ENCODE data around the gene NFATC2.
A peak's percentile ranks its signal among the peaks of the same experiment; 100 is the strongest.
"Not testable (repeated sequence)": the region's sequence is repeated elsewhere in the genome, so short reads cannot be mapped to it uniquely, and the experiment has no call there.

NFATC2 gene

GRCh38 chr20:51569815-51570738 is 27.6 kb upstream of the NFATC2 start:
- no peak for DNase-seq (ENCODE audit: extremely low read depth in 1 of 2, low read depth in 1 of 2)

GRCh38 chr20:51568533-51568932 is 26.0 kb upstream of the NFATC2 start:
- not testable (repeated sequence) for DNase-seq (ENCODE audit: extremely low read depth in 1 of 2, low read depth in 1 of 2)

- DNase-seq (ENCODE audit: extremely low read depth in 1 of 2, low read depth in 1 of 2): no peak
These were observed 25.1 kb upstream of the NFATC2 start for GRCh38 chr20:51567622-51568021.

GRCh38 chr20:51566594-51566993 is 24.1 kb upstream of the NFATC2 start:
- no peak for DNase-seq (ENCODE audit: extremely low read depth in 1 of 2, low read depth in 1 of 2)

GRCh38 chr20:51565298-51566144 is 23.0 kb upstream of the NFATC2 start:
- no peak for DNase-seq (ENCODE audit: extremely low read depth in 1 of 2, low read depth in 1 of 2)

DNA sequence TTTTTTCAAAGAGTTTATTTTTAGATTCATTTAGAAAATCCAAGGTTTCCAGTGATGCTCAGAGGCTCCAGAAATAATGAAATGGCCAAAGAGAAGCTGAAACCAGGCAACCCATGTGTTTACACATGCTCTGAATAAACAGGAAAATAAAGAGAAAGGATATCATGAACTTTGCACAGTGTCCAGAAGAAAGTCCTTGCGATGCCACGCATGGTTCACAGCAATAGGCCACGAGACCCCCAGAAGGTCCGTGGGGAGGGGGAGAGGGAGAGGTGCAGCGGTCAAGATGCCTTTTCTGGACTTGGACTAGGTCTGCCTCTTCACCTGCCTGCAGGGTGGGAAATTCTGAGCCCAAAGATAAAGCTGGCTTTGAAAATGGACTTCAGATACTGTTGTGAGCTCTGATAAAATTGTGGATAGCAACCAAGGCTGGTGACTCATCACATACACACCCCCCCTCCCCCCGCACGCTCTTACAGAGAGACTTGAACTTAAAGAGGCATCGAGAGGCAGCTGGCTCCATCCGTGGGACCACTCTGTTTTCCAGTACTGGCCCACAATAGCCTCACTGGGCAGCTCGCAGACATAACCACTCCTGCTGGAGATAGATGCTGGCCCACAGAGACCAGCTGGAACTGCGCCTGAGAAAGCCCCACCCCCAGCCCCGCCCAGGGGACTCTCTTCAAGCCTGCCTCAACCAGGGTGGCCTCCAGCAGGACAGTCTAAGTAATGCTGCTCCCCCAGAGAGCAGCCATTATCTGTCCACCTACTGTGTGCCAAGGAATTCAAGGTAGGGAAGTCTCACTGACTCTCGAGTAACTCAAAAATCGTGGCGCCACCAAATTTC is 21.2 kb upstream of the NFATC2 start:
- no peak for DNase-seq (ENCODE audit: extremely low read depth in 1 of 2, low read depth in 1 of 2)

DNA sequence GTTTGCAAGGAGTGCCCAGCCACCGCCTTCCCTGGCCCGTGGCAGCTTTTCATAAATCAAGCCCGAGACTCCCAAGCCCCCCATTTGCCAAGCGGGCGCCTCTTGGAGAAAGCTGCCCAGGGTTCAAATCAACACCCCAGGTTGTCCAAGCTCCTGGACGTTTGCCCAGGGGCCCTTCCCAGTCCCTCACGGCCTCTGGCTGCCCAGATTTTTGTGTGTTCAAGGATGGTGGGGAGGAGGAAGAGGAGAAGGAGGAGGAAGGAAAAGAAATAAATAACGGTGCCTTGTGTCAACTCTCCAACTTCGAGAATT is 20.6 kb upstream of the NFATC2 start:
- no peak for DNase-seq (ENCODE audit: extremely low read depth in 1 of 2, low read depth in 1 of 2)

DNA sequence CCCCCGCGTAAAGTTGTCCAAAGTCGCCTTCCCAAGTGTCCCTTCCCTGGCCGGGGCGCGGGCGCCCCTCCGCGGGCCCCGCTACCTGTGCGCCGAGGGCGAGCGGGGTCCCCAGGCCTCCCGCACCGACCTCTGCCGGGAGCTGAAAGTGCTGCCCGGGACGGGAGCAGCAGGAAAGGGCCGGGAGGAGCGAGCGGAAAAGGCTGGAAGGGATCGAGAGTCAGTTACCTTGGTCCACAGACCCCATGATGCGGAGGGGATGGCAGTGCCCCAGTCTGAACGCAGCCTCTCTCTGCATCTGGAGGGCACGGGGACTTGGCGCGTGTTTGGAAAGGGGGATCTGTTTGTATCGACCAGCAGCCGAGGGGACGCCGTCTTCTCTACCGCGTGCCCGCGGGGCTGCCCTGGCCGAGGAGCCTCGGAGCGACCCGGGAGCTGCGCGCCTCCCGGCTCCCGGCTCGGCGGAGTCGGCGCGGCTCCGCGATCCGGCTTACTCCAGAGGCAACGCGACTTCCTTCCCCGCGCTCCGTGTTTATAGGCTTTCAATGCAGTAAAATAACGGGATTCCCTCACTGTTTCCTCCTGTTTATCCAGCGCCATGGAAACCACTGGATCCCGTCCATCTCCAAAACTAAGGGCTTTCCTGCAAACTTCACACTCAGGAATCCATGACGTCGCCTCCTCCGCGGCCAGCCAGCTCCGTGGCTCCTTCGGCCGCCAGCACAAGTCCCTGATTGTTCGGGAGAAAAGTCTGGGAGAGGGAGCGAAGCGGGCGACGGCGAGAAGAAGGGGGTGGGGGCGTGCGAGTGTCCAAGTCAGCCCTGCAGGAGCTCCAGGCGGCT is 20.0 kb upstream of the NFATC2 start:
- no peak for DNase-seq (ENCODE audit: extremely low read depth in 1 of 2, low read depth in 1 of 2)

DNA sequence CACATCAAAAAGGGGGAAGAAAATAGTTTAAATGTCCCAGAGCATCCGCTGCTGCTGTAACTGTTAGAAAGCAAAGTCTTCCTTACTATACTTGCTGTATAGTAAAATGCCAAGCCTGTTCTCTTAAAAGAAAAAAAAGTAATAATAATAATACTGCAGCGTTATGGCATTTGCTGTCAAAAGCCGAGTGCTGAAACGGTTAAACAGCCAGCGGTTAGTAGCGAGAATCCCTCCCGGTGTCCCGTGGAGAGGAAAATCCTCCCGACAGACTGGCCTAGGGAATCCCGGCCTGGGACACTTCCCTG is 19.5 kb upstream of the NFATC2 start:
- no peak for DNase-seq (ENCODE audit: extremely low read depth in 1 of 2, low read depth in 1 of 2)

DNA sequence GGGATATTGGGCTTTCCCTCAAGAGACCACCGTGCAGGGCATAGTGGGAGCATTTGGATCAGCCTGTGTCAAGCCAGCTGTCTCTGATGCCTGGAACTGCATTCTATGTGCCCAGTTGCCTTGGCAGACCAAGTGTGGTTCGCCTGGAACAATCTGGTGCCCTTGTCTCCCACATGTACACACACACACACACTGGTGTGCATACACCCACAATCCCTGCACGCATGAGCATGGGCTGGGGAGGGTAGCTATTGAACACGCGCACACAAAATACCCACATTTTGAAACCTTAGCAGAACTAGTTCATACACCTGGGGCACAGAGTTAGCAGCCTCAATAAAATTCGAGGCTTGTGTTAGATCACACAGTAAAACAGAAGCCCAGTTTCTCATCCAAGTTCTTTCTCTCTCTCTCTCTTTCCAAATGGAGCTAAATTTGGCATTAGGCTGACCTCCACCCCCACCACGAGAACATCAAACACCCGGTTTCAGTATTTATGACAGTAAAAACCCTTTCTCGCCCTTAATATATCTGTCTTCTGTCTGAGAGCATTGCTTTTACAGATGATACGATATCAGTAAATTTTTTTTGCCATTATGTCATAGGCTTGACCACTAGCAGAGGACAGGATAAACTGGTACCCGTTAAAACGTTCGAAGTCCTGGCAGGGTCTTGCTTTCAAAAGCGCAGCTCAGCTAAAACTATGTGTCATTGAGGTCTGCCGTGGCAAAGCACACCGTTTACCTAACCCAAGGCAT is 18.2 kb upstream of the NFATC2 start:
- DNase-seq (ENCODE audit: extremely low read depth in 1 of 2, low read depth in 1 of 2): no peak

DNA sequence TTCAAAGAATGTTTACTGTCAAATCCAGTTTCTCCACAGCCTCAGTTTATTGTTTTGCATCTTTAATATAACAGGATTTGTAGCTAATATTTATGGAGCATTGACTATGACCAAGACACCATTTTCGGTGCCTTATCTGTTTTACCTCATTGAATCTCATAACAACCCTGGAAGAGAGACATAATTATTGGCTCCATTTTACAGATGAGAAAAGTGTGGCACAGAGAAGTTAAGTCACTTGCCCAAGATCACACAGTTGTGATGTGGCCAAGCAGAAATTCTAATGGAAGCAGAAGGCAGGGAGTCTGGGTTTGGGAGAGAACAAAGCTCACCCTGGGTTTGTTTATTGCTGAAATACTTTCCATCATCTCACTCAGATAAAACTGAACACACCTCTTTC is 17.5 kb upstream of the NFATC2 start:
- no peak for DNase-seq (ENCODE audit: extremely low read depth in 1 of 2, low read depth in 1 of 2)

GRCh38 chr20:51554538-51555165 is 12.1 kb upstream of the NFATC2 start:
- DNase-seq (ENCODE audit: extremely low read depth in 1 of 2, low read depth in 1 of 2): no peak

DNA sequence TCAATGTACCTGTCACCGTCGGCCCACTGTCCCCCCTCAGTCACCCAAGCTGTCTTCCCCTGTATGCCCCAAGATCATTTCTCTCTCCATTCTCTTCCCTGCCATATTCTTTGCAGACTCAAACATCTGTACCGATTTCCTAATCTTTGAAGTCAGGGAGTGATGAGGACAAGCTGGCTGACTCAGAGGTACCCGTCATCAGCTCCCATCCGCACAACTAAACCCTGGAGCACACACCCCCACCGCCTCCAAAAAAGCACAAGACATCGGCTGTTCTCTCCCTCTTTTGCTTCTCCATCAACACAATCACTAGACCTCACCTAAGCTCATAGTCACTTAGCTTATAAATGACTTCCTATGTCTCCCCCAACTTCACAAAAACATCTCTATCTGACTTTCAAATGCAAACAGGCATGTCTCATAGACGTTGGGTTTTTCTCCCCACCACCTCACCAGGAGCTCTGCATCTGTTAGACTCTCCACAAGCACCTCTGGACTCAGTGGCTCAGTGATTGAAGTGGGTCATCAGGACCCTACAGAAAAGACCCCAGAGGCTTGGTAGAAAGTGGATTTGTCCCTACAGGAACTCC is 11.5 kb upstream of the NFATC2 start:
- DNase-seq (ENCODE audit: extremely low read depth in 1 of 2, low read depth in 1 of 2): no peak

- DNase-seq (ENCODE audit: extremely low read depth in 1 of 2, low read depth in 1 of 2): no peak
These were observed 8.7 kb upstream of the NFATC2 start for GRCh38 chr20:51551186-51551585.

GRCh38 chr20:51549474-51549873 is 7.0 kb upstream of the NFATC2 start:
- no peak for DNase-seq (ENCODE audit: extremely low read depth in 1 of 2, low read depth in 1 of 2)

DNA sequence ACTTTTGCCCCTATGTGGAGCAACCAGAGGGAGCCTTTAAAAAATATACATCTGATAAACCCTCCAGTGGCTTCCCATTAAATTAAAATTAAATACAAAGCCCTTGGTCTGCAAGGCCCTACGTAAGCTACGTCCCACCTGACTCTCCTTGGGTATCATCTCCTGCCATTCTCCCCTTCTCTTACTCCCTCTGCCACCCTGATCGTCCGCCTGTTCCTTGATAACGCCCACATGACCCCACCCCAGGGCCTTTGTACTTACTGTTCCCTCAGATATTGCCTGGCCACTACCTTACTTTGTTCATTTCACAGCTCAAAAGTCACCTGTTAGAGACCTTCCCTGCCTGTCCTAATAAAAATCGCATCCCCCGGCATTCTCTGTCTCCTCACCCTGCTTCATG is 5.4 kb upstream of the NFATC2 start:
- no peak for DNase-seq (ENCODE audit: extremely low read depth in 1 of 2, low read depth in 1 of 2)

DNA sequence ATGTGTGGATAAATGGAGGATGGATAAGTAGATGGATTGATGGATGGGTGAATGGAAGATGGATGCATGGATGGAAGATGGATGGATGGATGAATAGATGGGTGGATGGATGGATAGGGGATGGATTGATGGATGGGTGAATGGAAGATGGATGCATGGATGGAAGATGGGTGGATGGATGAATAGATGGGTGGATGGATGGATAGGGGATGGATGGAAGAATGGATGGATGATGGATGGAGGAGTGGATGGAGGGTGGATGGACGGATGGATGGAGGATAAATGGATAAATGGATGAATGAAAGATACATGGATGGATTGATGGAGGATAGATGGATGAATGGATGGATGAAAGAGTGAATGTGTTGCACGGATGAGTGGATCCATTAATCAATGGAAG is 3.0 kb upstream of the NFATC2 start:
- no peak for DNase-seq (ENCODE audit: extremely low read depth in 1 of 2, low read depth in 1 of 2)

GRCh38 chr20:51543422-51543788 is 886 bp upstream of the NFATC2 start:
- DNase-seq (ENCODE audit: extremely low read depth in 1 of 2, low read depth in 1 of 2): no peak

DNA sequence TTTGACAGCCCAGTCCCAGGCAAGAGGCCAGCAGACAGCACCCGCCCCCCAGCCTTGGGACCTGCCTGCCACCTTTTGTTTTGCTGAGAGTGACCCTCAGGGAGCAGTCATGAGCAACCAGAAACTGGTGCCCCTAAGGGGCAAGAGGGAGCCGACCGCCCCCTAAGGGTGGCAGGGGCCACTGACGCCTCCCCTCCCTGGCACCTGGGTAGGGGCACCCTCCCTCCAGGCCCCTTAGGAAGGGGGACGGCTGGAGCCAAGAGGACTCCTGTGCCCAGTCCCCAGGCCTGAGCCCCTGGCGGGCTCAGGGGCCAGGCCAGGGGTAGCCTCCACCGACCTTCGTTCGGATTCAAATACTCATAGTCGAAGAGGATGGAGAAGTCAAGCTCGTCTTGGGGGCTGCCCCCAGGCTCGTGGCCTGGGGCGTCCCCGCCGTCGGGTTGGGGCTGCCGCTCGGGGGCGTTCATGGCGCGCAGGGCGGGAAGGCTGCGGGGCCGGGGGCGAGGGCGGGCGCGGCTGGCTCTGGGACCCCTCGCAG is 417 bp downstream of the NFATC2 start:
- peak in 1 of 2 donors; percentile 52 for DNase-seq (ENCODE audit: extremely low read depth in 1 of 2, low read depth in 1 of 2)
